ENCODE results near the gene NAA20.

The NAA20 gene

DNA sequence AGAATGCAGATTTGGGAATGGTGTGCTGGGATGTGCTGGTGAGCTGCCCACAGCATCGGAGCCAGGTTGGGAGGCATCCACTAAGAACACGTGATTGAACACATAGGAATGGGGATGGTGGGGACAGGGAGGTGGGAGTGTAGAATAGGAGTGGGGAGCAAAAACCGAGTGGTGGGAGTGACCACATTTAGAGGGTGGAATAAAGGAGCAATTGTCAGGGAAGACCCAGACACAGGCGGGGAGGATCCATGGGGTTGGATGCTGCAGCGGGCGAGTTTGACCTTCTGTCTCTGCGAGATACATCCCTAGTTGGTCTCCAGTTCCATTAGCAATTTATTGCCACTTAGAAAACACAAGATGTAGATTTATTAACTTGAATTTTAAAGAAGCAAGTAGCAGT, 4.7 kb downstream of the NAA20 start:
- no peak for DNase-seq

GRCh38 chr20:20022498-20022897, 5.3 kb downstream of the NAA20 start:
- no peak for DNase-seq

GRCh38 chr20:20023395-20023794, 6.2 kb downstream of the NAA20 start:
- no peak for DNase-seq

DNA sequence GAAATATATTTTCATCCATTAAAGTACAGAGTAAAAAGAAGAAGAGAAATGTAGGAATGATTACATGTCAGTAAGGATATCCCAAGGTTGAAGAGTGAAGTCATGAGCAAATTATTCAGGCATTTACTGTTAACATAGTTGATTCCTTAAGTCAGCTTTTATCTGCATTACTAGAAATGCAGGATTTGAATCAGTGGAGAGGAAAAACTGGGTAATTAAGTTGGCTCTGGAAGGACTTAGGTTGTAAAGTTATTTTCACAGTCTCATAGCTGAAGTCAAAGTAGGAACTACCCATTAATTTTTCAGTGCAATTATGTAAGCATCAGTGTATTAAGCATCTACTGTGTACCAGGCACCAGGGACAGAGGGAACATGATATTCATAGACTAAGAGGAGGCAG, 7.8 kb downstream of the NAA20 start:
- no peak for DNase-seq

- no peak for DNase-seq
These were observed 10.1 kb downstream of the NAA20 start for GRCh38 chr20:20027284-20027683.

- DNase-seq: no peak
These were observed 14.6 kb downstream of the NAA20 start for GRCh38 chr20:20031790-20032189.

DNA sequence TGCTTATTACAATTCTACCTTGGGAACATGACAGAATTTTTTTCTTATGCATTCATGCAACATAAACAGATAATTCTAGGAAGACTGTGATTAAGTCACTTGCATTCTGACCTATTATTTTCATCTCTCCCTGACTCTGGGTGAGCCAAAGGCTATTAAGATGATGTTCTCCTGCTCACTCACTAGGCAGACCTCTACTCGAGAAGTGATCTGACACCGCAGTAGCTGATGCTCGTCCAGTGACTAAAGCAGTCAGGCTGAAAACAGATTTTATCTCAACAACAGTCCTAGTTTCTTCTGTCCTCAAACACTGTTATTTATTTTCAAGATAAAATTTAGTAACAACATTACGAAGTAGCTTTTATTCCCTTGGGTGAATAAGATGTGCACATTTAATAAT, 17.3 kb downstream of the NAA20 start:
- DNase-seq: no peak

DNA sequence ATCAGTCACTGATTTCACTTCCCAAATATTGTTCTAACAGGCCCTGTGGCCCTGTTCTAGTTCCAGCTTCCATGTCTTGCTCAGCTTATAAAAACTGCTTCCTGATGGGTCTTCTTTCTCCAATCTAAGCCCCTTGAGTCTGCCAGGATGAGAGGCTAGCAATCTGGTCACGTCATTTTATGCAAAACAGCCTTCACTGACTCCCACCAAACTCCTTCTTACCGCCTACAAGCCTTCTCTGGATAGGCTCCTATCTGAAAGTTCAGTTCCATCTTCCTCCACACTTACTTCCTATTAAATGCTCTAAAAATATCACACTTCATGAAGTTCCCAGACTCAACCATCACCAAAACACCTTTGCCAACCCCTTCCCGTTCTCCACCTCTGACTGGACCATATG, 19.6 kb downstream of the NAA20 start:
- no peak for DNase-seq

GRCh38 chr20:20037960-20038359, 20.8 kb downstream of the NAA20 start:
- no peak for DNase-seq

GRCh38 chr20:20038586-20038985, 21.4 kb downstream of the NAA20 start:
- DNase-seq: no peak

DNA sequence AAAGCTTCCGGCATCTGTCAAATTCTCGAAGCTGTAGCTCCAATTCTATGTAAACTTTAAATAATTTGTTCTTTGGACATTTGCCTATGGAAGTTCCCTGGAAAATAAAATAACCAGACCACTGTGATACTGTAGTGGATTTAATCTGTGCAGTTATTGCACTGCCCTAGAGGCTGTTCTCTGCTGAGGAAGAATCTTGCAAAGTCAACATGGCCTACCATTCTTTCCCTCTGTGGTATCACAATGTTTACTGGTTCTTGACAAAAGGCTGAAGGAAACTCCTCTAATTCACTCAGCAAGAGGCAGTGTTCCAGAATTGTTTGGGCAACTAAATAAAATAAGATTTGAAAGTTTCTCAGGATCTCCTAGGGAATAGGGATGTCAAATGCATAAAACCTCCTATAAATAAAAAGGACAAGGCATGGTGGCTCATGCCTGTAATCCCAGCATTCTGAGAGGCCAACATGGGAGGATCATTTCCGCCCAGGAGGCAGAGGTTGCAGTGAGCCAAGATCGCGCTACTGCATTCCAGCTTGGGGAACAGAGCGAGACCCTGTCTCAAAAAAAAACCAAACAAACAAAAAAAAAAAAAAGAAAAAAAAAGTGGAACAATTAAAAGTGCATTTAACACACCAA, 22.7 kb downstream of the NAA20 start:
- no peak for DNase-seq

- DNase-seq: no peak
These were observed 34.6 kb downstream of the NAA20 start for GRCh38 chr20:20051767-20052073.

DNA sequence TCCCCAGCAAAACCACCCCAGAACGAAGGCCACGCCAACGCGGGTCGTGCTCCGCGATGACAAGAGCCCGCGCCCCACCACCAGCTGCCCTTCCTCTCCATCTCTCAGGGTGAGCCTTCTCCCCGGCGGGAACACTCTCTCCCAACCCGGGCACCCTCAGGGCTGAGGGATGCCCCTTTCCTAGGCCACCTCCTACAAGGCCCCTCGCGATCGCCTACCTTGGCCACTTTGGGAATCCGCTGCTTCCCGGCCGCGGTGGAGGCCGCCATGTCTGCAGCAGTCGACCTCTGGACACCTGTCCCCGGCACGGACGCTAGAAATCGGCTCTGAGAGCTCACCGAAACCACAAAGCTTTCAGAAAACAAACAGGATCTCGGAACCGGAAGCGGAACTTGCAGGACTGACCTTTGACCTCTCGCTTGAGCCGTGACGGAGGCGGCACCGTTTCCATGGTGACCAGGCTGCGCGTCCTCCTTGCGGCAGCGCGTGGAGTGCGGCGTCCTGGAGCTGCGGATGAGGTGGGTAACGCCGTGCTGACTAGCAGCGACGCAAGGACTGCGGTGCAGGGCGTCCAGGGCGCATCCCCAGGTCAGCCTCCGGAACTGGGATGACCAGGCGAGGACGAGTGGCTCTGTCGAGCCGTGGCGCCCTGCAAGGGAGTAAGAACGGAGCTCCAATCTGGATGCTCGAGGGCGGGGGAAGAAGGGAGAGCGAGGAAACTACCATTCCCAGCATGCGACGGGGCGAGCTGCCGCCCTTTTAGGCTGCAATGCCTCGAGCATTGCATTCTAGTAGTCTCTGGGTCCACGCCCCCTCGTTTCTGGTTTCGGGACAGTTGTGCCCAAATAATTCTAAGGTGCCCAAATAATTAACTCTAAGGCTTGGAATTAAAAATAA, 35.2 kb downstream of the NAA20 start, which contains the start of the genes CFAP61 and CRNKL1:
Gene CFAP61 (plus strand): TSS at position 459 of the 897 bp plus-strand sequence. CDS start 4,122 bp downstream, outside the sequence.
Gene CRNKL1 (minus strand): TSS at position 393 of the 897 bp plus-strand sequence. CDS start 124 bp downstream, at position 269.
- DNase-seq: peak; percentile 96

DNA sequence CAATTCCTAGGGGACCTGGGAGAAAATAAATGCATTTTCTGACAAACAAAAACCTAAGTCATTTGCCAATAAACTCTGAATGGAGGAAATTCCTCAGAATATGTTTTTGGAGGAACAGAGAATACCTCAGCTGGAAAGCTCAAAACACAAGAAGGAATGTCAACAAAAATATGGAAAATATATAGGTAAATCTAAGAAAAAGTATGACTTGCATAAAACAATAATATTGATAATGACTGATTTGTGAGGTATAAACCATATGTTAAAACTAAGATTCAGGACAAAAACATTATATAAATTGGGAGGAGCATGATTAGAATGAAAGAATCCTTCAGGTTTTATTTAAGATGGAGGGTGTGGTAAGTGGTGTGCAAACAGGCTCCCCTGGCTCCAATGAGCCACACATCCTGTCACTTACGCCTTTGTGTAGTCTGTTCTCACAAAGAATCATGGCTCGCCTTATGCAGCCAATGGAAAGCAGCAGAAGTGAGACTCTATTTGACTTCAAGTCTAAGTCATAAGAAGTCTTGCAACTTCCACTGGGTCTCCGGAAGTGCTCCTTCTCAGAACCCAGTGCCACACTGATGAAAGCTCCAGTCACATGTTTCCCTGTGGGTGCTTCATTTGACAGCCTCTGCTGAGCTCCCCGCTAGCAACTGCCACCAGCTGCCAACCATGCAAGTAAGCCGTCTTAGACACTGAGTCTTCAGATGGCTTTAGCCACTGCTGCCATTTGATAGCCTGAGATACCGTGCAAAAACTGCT, 43.3 kb downstream of the NAA20 start:
- DNase-seq: no peak

- no peak for DNase-seq
These were observed 47.0 kb downstream of the NAA20 start for GRCh38 chr20:20063941-20064702.

GRCh38 chr20:20065361-20065760, 48.2 kb downstream of the NAA20 start:
- no peak for DNase-seq

DNA sequence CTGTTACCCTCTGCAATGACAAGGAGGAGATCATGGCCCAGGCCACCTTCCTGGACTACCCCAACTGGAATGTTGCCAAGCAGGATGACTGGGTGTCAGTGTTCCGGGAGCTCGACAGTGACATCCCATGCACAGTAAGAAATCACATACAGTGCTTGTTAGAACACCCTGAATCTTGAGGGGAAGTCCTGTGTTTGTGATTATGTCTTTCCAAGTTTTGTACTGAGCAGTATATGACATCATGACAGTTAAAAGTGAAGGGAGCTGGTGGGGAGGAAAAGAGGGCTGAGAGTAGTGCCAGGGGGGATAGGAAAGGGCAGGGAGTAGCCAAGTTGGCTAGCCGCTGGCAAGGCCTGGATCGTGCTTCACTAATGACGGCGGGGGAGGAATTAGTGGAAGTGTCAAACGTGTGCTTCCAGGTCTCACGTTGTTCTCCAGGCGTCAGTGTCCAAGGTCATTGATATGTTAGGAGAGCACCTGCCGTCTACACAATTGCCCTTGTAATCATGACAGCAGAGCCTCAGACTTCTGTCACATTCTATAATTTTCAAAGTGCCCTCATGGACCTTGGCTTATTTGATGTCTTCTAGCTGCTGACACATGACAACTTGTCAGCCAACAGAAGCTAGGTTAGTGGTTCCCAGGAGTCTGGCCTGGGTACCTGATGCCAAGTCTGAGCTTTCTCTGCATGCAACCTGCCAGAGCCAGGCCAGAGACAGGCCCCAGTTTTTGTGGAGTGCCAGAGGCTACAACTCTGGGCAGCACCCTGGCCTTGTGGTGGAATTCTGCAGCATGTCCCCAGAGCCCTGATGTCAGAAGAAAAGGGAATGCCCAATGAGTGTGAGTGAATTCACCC, 53.9 kb downstream of the NAA20 start:
- DNase-seq: no peak

DNA sequence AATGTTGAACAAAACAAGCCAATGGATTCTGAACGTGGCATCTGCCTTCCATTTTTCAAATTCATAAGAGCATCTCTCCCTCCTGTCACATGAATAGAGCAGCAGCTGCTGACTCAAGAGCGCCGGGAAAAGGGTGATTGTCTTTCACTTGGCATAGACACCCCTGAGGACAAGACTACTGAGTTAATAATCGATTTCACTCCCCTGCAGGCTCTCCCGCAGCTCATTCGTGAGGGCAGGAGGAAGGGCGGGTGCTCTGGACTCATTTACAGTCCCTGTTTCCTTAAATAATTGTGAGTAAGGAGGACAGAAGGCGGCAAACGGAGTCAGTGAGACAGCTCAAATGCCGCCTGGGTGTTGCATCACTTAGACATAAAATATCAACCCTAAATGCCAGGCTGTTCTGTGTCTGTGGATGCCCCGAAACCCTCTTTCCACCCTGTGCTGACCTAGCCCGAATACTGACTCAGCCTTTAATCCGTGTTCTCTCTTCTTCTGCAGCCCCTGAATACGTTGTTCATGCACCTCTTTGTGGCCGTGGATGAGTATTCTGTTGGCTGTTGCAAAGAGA, 56.7 kb downstream of the NAA20 start:
- no peak for DNase-seq

DNA sequence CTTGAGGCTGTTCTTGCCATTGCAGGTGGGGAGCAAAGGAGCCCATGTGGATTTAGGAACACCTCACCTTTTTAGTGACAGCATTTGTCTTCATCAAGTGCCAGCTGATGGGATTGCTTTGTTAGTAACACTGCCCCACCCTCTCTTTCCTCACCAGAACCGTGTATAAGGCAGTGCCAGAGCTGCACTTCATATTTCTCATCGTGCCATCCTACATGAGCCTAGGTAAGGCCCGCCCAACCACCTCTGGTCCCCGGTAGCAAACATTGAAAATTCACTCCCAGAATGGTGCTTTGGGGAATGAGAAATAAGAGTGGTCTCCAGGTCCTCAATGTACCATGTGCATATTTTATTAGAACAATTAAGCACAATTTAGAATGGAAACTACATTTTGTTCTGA, 57.9 kb downstream of the NAA20 start:
- no peak for DNase-seq

GRCh38 chr20:20076297-20077065, 59.3 kb downstream of the NAA20 start:
- no peak for DNase-seq

GRCh38 chr20:20078041-20078440, 60.9 kb downstream of the NAA20 start:
- DNase-seq: no peak

Data from activated CD4-positive, alpha-beta T cell treated with anti-CD3 and anti-CD28 coated beads, Interleukin-2, amount 50 U/mL, for 4 hours (primary cell).